NCI-H510A treated with DMSO at 0.1 percent for 48 hours (cell line): ENCODE measurements around the gene MED13L.
"Not testable (repeated sequence)": the region's sequence is repeated elsewhere in the genome, so short reads cannot be mapped to it uniquely, and the experiment has no call there.

Experiments used
- DNase-seq: peaks from one replicate; lab custom pipeline; 2025; lab: John Stamatoyannopoulos, UW

The MED13L gene

DNA sequence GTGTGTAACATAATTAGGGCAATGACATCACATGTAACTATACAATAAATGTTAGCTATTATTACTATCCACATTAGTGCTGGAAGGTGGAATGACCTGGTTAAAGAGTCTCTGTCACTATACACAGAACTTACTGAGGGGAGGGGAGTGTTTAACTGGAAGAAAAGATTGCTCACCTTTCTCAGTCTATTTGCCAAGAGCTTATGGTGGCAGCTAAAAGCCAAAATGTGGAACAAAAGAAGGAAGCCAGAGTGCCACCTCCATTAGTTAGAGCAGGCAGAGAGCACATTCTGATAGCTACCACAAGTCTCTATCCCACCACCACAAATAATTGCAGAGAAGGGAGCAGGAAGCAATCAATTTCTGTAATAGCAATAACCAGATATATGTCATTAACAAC lies 124.4 kb downstream of the MED13L start:
- no peak for DNase-seq

DNA sequence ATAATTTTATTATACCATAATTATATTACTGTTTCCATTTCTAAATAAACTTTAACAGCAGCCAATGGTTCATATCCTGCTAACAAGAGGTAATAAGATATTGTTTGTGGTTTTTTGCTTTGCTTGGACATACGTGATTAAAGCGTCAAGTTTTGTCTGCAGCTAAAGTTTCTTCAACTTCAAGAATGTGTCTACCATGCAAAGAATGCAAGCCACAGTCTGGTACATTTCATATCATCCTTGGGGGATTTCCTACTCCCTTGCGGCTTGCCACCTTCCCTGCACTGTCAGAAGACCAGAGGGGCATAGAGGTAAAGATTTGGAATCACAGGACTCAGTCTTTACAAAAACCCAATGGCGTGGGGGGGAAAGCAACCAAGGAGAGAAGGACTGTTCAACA lies 125.2 kb downstream of the MED13L start:
- no peak for DNase-seq

DNA sequence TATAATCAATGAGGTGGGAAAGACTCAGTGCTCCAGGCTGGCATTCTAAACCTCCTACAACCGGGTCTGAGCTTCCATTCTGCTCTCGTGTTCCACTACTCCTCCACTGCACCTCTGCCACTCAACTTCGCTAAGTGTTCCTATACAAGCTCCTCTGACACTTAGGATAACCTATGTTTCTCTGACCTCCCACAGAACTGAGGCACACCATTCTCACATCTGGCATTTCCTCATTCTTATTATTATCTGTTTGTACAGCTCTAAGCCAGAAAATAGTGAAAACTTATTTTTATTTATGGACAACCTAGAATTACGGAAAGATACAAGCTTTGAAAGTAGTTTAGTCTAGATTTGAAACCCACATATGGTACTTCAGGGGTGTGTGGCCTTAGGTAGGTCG lies 127.0 kb downstream of the MED13L start:
- no peak for DNase-seq

GRCh38 chr12:116150001-116150400 lies 127.5 kb downstream of the MED13L start:
- DNase-seq: no peak

DNA sequence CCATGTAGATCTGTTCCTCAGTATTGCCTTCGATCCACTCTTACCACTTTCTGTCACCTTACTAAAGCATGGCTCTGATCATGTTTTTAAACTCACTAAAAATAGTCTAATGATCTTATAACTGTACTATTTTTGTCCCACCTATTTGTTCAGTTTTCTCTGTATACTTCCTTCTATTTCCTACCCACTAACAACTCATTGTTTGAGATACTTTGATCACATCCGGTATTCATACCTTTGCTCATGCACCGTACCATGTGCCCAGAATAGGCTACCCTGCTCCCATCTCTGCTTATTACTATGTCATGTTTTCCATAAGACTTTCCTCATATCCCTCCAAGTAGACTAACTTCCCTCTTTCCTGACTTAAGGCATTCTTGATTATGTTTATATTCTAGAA lies 128.6 kb downstream of the MED13L start:
- DNase-seq: no peak

DNA sequence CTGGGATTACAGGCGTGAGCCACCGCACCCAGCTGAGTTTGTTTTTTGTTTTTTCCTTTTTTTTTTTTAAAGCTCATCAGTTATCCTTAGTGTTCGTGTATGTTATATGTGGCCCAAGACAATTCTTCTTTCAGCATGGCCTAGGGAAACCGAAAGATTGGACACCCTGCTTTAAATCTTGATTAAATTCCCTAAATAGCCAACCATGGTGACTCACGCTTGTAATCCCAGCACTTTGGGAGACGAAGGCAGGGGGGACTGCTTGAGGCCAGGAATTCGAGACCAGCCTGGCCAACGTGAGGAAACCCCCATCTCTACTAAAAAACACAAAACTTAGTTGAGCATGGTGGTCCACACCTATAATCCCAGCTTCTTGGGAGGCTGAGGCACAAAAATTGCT lies 131.1 kb downstream of the MED13L start:
- DNase-seq: no peak

DNA sequence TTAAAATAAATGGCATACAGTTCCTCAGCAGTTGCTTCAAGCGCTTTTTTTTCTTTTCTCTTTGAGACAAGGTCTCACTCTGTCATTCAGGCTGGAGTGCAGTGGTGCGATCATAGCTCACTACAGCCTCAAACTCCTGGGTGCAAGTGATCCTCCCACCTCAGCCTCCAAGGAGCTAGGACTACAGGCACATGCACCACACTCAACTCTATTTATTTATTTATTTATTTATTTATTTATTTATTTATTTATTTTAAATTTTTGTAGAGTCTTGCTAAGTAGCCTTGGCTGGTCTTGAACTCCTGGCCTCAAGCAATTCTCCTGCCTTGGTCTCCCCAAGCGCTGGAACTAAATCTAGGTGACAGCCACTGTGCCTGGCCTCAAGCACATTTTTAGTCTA lies 132.0 kb downstream of the MED13L start:
- DNase-seq: no peak

GRCh38 chr12:116144384-116144783 lies 133.1 kb downstream of the MED13L start:
- DNase-seq: no peak

DNA sequence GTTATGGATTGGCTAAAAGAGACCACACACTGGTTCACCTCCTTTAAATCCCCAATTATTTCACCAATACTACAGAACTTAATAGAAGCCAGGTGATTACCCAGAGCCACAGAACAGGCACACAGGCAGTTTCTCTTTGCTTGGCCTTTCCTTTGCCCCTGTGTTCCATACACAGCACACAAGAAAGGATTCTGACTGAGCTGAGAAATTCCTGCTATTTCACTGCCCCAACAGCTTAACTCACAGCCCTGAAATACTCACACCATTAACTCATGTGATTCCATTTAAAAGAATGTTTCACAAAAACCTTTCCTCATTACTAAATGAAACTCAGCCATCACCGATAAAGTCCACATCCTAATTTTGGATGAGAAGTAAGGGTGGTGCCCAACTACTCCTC lies 133.6 kb downstream of the MED13L start:
- DNase-seq: no peak

GRCh38 chr12:116142936-116143898 lies 134.3 kb downstream of the MED13L start:
- DNase-seq: no peak

- DNase-seq: no peak
Measured at GRCh38 chr12:116141833-116142162, 135.7 kb downstream of the MED13L start.

- no peak for DNase-seq
Measured at GRCh38 chr12:116141110-116141832, 136.2 kb downstream of the MED13L start.

GRCh38 chr12:116140529-116140928 lies 137.0 kb downstream of the MED13L start:
- no peak for DNase-seq

DNA sequence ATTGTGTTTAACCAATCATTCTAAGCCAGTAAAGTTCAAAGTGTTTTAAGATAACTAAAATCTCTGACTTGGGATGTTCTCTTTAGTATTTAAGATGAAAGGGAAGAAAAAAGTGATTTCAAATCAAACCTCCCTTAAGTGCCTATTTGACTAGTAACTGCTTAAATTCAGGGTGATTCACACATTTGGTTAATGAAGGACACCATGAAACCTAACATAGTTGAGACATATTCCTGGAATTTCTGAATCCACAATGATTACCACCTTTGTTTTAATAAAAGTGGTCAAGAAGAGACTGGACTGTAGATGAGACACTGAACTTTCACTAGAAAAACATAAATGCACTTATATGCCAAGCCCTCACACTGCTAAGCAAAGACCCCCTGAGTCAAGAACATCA lies 138.7 kb downstream of the MED13L start:
- no peak for DNase-seq

GRCh38 chr12:116138364-116138763 lies 139.1 kb downstream of the MED13L start:
- DNase-seq: no peak

DNA sequence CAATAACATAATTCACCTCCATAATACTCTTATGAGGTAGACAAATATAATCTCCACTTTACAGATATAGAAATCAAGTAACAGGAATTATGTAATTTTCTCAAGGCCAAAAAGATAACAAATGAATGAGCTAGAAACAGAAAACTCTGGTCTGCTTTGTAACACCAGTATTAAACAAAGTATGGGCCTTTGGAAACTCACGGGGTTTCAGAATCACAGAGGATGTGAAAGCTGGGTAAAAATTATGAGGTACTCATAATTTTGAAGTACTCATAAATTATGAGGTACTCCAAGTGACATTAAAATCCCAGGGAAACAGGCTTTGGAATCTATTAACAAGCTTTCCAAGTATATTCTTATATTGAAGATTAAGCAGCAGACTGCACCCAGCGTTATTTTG lies 140.2 kb downstream of the MED13L start:
- DNase-seq: no peak

DNA sequence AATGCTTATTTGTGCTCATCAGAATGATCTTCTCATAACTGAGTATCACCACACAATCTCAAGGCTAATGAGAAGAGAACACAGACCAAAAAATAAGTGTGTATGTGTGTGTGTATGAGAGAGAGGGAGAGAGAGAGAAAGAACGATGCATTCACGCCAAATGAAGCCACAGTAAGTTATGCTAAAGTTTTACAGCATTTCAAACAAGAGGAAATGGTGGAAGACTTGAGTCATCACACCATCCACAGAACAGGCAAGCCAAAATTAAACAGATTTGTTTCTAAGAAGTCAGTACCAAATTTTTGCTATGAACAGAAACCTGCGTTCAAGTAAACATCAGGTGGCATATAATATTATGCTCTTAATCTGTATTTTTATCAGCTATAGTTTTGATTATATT lies 141.2 kb downstream of the MED13L start:
- no peak for DNase-seq

- peak; percentile 58 for DNase-seq
Measured at GRCh38 chr12:116135209-116135930, 142.1 kb downstream of the MED13L start.

GRCh38 chr12:116133636-116134214 lies 143.8 kb downstream of the MED13L start:
- no peak for DNase-seq

GRCh38 chr12:116133149-116133548 lies 144.3 kb downstream of the MED13L start:
- DNase-seq: peak; percentile 68

GRCh38 chr12:116131987-116132386 lies 145.5 kb downstream of the MED13L start:
- DNase-seq: not testable (repeated sequence)

DNA sequence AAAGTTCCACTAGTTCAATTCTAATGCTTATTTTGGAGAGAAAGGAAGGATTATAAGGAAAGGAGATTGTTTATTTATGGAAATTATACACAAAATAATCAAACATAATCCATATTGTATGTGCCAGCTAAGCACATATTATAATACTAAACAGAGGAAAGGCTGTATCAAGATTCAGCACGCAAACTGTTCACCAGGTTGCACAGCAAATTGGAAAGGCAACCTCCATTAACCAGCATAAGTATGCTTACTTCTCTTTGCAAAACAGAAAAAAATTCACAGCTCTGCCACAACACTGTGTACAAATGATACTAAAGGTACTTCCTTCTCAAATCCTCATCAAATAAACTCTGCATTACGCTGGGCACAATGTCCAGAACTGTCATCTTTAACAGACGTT lies 146.3 kb downstream of the MED13L start:
- DNase-seq: no peak
